ENCODE results near the gene SYMPK.

GRCh38 chr19:45804959-45805230, 58.1 kb downstream of the SYMPK start:
- no peak for TF ChIP-seq EZH2 (IDR thresholded peaks at IDR 0.05)
- TF ChIP-seq POLR2AphosphoS5 (IDR thresholded peaks at IDR 0.05; ENCODE audit: borderline replicate concordance, low read depth, low read length): no peak

Data from SK-N-MC (cell line).